Hepatocyte (in vitro differentiated cells): ENCODE results near the gene TUT7. TPM values are rescaled to one million over a fixed set of nuclear protein-coding genes. Genes with fewer than 3 reads are reported as not detected.

Experiments used
- DNase-seq: peaks from one replicate; pipeline ENCODE4 v3.0.0-alpha.2; 2016; ENCODE audit warnings: low spot score
- H2AFZ ChIP-seq: fragments of 200-600 bp; sonication (generic); 2 replicates; pipeline ENCODE4 v1.6.0; 2016; ENCODE audit warnings: antibody characterized with exemption, mild to moderate bottlenecking
- H3K27ac ChIP-seq: fragments of 200-600 bp; sonication (generic); 2 replicates; pipeline ENCODE4 v1.5.1; 2016; ENCODE audit warnings: mild to moderate bottlenecking
- H3K27me3 ChIP-seq: fragments of 200-600 bp; sonication (generic); 2 replicates; pipeline ENCODE4 v1.6.1; 2016
- H3K36me3 ChIP-seq: fragments of 200-600 bp; sonication (generic); replicated peaks from 2 replicates; pipeline ENCODE4 v1.5.1; 2016; ENCODE audit warnings: low read depth; ENCODE audit not compliant: insufficient read depth
- H3K4me1 ChIP-seq: fragments of 200-600 bp; sonication (generic); 2 replicates; pipeline ENCODE4 v1.5.1; 2016; ENCODE audit warnings: mild to moderate bottlenecking, moderate library complexity; ENCODE audit not compliant: insufficient read depth
- H3K4me2 ChIP-seq: fragments of 200-600 bp; sonication (generic); 2 replicates; pipeline ENCODE4 v1.6.0; 2016
- H3K4me3 ChIP-seq: fragments of 200-600 bp; sonication (generic); 2 replicates; pipeline ENCODE4 v1.5.1; 2016; ENCODE audit warnings: mild to moderate bottlenecking
- H3K79me2 ChIP-seq: fragments of 200-600 bp; sonication (generic); 2 replicates; pipeline ENCODE4 v1.6.0; 2017; ENCODE audit warnings: mild to moderate bottlenecking
- H3K9me2 ChIP-seq: fragments of 200-600 bp; sonication (generic); replicated peaks from 2 replicates; pipeline ENCODE4 v1.6.0; 2017; ENCODE audit warnings: mild to moderate bottlenecking; ENCODE audit not compliant: insufficient read depth
- H3K9me3 ChIP-seq: fragments of 200-600 bp; sonication (generic); 2 replicates; pipeline ENCODE4 v1.5.1; 2016; ENCODE audit warnings: low read depth, mild to moderate bottlenecking
- H4K20me1 ChIP-seq: fragments of 200-600 bp; sonication (generic); 2 replicates; pipeline ENCODE4 v1.6.0; 2016; ENCODE audit warnings: mild to moderate bottlenecking; ENCODE audit not compliant: insufficient read depth, poor library complexity, severe bottlenecking
- EZH2 ChIP-seq: fragments of 200-600 bp; sonication (generic); IDR thresholded peaks from 2 replicates; pipeline ENCODE4 v1.6.1; 2016; ENCODE audit warnings: antibody characterized with exemption, mild to moderate bottlenecking, borderline replicate concordance
- EZH2phosphoT487 ChIP-seq: fragments of 200-600 bp; sonication (generic); IDR thresholded peaks from one replicate; pipeline ENCODE4 v1.6.1; 2018; ENCODE audit warnings: antibody characterized with exemption, mild to moderate bottlenecking, low read depth, moderate library complexity; ENCODE audit not compliant: unreplicated experiment, severe bottlenecking
- WGBS: methylation state at CpG from one replicate; pipeline ENCODE4 v1.1.6; 2016; ENCODE audit warnings: low lambda C conversion rate; ENCODE audit errors: missing lambda C conversion rate; 5-methylcytosine and 5-hydroxymethylcytosine counted together
- polyA plus RNA-seq: library from polyadenylated mRNA; unstranded; fragments of >200 nt; fragmentation: Nextera tagmentation; extraction: Ambion mirVana; gene quantifications from 2 replicates; pipeline ENCODE4 v1.2.1, GENCODE V29; 2016
- total RNA-seq: library from RNA; depleted of rRNA; stranded (reverse); fragments of >200 nt; gene quantifications from 2 replicates; pipeline ENCODE4 v1.2.3, GENCODE V29; 2014
- TF ChIP-seq, protein P1 (sequence below): fragments of 200-600 bp; sonication (generic); IDR thresholded peaks from 2 replicates; pipeline ENCODE4 v1.5.1; 2016; ENCODE audit warnings: antibody characterized with exemption, mild to moderate bottlenecking; ENCODE audit not compliant: poor library complexity

Gene TUT7
- total and polyA plus RNA-seq, 2 experiments from 2014 or later, result 21.5 to 33.1 TPM

GRCh38 chr9:86359151-86359879 lies 5.1 kb upstream of the TUT7 start:
- no peak overlapping the region for H3K27ac ChIP-seq
- no peaks in the 10 kb centered on the region for H4K20me1 ChIP-seq
- no peaks in the 10 kb centered on the region for H3K79me2 ChIP-seq
- no peaks in the 10 kb centered on the region for H3K9me2 ChIP-seq
- H3K4me1 ChIP-seq, result peaks cover 5% of the 10 kb centered on the region
- WGBS, result 80% methylated on average over 3 of the region's 3 CpGs
- no peak overlapping the region for H3K4me2 ChIP-seq
- TF ChIP-seq, protein P1, sequence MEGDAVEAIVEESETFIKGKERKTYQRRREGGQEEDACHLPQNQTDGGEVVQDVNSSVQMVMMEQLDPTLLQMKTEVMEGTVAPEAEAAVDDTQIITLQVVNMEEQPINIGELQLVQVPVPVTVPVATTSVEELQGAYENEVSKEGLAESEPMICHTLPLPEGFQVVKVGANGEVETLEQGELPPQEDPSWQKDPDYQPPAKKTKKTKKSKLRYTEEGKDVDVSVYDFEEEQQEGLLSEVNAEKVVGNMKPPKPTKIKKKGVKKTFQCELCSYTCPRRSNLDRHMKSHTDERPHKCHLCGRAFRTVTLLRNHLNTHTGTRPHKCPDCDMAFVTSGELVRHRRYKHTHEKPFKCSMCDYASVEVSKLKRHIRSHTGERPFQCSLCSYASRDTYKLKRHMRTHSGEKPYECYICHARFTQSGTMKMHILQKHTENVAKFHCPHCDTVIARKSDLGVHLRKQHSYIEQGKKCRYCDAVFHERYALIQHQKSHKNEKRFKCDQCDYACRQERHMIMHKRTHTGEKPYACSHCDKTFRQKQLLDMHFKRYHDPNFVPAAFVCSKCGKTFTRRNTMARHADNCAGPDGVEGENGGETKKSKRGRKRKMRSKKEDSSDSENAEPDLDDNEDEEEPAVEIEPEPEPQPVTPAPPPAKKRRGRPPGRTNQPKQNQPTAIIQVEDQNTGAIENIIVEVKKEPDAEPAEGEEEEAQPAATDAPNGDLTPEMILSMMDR, result no peak
- TF ChIP-seq EZH2phosphoT487, result no peak
- TF ChIP-seq EZH2, result no peak
- H2AFZ ChIP-seq, result no peak overlapping the region
- H3K36me3 ChIP-seq, result no peaks in the 10 kb centered on the region
- no peak for DNase-seq
- H3K9me3 ChIP-seq, result no peaks in the 10 kb centered on the region
- H3K27me3 ChIP-seq, result no peaks in the 10 kb centered on the region
- no peak overlapping the region for H3K4me3 ChIP-seq

GRCh38 chr9:86356871-86357866 lies 3.0 kb upstream of the TUT7 start:
- H3K4me3 ChIP-seq, result no peak overlapping the region
- 82% methylated on average over 5 of the region's 5 CpGs for WGBS
- H3K9me3 ChIP-seq, result no peaks in the 10 kb centered on the region
- no peak overlapping the region for H3K27ac ChIP-seq
- H3K79me2 ChIP-seq, result peaks cover 15% of the 10 kb centered on the region
- TF ChIP-seq, protein P1, result no peak
- no peak for TF ChIP-seq EZH2
- no peak for TF ChIP-seq EZH2phosphoT487
- H3K36me3 ChIP-seq, result no peaks in the 10 kb centered on the region
- H3K4me2 ChIP-seq, result no peak overlapping the region
- H3K9me2 ChIP-seq, result no peaks in the 10 kb centered on the region
- no peak for DNase-seq
- H3K4me1 ChIP-seq, result peaks cover 17% of the 10 kb centered on the region
- no peak overlapping the region for H2AFZ ChIP-seq
- H3K27me3 ChIP-seq, result no peaks in the 10 kb centered on the region
- peaks cover under 1% of the 10 kb centered on the region for H4K20me1 ChIP-seq

GRCh38 chr9:86355814-86356213 lies 1.6 kb upstream of the TUT7 start:
- 95% methylated on average over 4 of the region's 4 CpGs for WGBS

More at GRCh38 chr9:86355814-86356213, 1.6 kb upstream of the TUT7 start:
- H3K9me2 ChIP-seq, result no peaks in the 10 kb centered on the region
- peaks cover 29% of the 10 kb centered on the region for H3K79me2 ChIP-seq
- TF ChIP-seq EZH2 (no peak), EZH2phosphoT487 (no peak)
- TF ChIP-seq, protein P1, result no peak
- H3K36me3 ChIP-seq, result no peaks in the 10 kb centered on the region
- peaks cover 3% of the 10 kb centered on the region for H4K20me1 ChIP-seq
- no peaks in the 10 kb centered on the region for H3K9me3 ChIP-seq
- H3K4me3 ChIP-seq, result no peak overlapping the region
- peaks cover 20% of the 10 kb centered on the region for H3K4me1 ChIP-seq
- H3K4me2 ChIP-seq, result no peak overlapping the region
- H2AFZ ChIP-seq, result no peak overlapping the region
- no peaks in the 10 kb centered on the region for H3K27me3 ChIP-seq
- H3K27ac ChIP-seq, result no peak overlapping the region
- no peak for DNase-seq
